GM19193 (cell line): ENCODE data around the gene SUCO.

Experiments
- POLR2A ChIP-seq: IDR thresholded peaks from 4 replicates; pipeline ENCODE4 v1.6.1; 2011; ENCODE audit not compliant: insufficient read depth, insufficient read length; ENCODE audit errors: extremely low read depth

Gene SUCO

DNA sequence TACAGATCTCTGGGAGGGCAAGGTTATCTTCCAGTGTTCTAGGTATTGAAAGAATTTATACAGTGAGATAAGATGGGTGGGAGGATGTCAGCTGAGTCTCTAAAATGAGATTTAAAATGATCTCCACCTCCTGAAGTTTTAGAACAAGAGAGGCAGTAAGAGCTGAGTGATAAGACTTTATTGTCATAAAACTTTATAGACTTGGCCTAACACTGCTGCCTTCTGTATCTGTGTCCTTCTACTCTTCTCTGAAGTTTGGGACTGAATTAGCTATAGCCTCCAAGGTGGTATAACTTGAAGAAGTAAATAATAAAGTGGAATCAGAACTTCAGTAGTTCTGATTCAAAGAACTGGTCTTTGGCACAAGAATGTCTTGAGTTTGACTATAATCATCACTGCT is 48.3 kb downstream of the SUCO start:
- no peak for TF ChIP-seq POLR2A

DNA sequence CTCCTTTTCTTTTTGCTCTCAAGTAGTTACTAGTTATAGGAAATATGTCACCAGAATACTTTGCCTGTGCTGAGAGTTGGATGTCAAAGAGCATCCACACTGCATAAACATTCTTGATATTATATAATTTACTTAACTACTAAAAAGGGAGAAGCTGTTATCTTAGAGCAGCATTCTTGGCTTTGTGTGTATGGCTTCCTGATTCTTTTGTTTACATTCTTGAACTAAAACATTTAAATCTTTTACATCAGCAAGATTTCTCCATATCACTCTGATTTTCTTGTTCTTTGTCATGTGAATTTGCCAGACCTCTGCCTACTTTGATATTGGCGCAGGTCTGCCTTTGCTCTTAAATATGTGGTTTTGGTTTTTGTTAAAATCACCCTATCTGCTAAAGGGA is 48.8 kb downstream of the SUCO start:
- no peak for TF ChIP-seq POLR2A

DNA sequence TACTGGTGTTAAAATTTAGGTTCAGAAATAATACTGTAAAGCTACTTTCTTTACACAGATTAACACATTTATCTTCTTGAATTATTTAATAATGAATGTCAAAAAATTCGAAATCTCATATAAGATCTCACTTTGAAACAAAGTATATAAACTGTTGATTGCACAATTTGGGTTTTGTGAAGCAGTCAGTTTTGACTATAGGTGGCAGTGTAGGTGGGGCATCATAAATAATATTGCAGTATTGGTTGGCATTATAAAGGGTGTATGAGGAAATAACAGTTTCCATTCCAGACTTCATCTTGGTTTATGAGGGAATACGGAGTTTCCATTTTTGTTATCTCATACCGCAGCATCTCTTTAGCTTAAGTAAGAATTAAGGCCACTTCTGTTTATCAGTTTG is 49.9 kb downstream of the SUCO start:
- TF ChIP-seq POLR2A, result no peak

DNA sequence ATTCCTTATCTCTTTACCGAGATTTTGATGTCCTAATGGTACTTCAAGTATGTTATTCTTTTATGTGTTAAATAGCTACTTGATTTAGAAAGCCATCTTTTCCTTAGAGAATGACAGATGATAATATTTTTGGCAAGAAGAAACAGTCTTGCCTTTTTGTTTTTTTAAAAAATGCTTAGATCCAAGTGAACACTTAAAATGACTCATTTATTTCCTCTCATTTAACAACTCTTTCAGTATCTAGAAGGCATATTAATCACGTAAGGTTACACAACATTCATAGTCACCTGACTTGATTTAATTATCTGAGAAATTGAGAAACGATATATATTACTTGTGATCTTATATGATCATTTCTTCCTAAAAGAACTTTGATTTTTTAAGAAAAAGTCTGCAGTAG is 52.4 kb downstream of the SUCO start:
- TF ChIP-seq POLR2A, result no peak

DNA sequence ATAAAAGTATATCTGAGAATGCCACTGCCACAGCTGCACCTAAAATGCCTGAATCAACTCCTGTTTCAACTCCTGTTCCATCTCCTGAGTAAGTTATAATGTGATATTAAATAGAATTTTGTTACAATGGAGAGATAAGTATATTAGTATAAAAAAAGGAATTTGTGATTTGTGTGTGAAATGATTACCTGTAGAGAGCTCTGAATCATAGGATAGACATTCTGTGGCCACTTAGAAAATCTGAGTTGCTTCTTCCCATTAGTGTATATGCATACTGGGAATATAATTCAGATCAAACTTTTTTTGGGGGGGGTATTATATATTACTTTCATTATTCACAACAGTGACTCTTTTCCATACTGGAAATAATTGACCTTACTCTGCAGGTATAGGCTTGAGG is 52.9 kb downstream of the SUCO start:
- TF ChIP-seq POLR2A, result no peak

DNA sequence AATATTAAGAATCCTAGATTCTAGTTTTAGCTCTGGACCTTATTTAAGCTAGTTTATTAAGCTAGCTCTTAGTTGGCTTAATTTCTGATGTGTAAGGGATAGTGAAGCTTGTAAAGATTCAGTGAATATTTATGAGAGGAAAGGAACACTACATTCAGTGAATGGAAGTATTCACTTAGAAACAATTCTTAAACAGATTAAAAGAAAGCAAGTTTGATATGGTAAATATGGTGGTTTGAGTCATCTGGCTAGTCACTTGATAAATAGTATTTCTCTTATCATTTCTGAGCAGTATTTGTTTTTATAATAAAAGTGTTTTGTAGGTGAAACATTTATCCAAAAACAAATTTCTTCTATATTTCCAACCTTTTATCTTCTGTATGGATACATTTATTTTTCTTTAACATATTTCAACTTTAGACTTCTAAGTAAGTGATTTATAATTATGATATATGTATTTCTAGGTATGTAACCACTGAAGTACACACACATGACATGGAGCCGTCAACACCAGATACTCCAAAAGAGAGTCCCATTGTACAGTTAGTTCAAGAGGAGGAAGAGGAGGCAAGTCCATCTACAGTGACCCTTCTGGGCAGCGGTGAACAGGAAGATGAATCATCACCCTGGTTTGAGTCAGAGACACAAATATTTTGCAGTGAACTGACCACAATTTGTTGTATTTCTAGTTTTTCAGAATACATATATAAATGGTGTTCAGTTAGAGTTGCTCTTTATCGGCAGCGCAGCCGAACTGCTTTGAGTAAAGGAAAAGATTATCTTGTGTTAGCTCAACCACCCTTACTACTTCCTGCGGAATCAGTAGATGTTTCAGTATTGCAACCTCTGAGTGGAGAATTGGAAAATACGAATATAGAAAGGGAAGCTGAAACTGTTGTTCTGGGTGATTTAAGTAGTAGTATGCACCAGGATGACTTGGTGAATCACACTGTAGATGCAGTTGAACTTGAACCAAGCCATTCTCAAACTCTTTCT is 55.6 kb downstream of the SUCO start:
- no peak for TF ChIP-seq POLR2A

DNA sequence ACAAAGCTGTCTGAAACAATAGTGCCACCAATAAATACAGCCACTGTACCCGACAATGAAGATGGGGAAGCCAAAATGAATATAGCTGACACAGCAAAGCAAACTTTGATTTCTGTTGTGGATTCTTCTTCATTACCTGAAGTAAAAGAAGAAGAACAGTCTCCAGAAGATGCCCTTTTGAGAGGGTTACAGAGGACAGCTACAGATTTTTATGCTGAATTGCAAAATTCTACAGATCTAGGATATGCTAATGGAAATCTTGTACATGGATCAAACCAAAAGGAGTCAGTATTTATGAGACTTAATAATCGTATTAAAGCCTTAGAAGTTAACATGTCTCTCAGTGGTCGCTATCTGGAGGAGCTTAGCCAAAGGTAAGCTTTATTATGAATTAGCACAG is 56.6 kb downstream of the SUCO start:
- TF ChIP-seq POLR2A, result no peak

DNA sequence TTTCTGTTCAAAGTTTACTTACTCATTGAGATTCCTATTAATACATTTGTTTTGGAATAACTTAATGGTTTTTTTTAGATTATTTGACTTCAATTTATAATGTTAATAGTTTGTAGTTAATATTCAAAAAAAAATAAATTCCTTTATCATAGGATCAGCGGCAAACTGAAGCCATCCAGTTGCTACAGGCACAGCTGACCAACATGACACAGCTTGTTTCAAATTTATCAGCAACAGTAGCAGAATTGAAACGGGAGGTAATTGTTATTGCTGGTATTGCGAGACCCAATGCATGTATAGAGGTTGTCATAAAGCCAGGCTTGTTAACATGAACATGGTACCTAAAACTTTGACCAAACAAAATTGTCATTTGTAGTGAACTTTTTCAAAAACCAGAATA is 67.0 kb downstream of the SUCO start:
- no peak for TF ChIP-seq POLR2A

DNA sequence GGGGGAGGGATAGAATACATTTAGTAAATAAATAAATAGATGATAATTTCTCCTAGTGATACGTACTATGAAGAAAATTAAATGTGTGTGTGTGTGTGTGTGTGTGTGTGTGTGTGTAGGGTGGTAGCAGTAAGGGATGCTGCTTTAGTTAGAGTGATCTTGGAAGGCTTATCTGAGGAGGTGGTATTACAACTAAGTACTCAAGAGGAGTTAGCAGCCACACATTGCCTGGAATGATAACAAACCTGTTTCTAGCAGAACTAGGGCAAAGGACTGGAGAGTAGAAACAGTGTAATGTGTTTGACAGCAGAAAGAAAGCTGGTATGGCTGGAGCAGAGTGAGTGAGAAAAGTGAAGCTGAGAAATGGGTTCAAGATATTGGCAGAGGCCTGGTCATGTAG is 67.7 kb downstream of the SUCO start:
- TF ChIP-seq POLR2A, result no peak

DNA sequence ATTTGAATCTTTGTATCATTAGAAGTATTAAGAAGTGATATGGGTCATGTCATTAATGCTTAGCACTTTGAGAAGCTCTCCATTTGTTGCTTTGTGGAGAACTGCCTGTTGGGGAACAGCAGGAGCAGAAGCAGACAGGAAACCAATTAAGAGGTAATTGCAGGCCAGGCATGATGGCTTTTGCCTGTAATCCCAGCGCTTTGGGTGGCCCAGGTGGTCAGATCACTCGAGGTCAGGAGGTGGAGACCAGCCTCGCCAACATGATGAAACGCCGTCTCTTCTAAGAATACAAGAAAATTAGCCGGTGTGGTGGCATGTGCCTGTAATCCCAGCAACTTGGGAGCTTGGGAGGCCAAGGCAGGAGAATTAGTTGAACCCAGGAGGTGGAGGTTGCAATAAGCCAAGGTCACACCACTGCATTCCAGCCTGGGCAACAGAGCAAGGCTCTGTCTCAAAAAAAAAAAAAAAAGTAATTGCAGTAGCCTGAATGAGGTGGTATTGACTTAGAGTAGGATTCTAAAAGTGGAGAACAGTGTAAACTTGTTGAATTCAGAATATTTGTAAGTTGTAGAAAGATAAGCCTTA is 68.2 kb downstream of the SUCO start:
- no peak for TF ChIP-seq POLR2A

DNA sequence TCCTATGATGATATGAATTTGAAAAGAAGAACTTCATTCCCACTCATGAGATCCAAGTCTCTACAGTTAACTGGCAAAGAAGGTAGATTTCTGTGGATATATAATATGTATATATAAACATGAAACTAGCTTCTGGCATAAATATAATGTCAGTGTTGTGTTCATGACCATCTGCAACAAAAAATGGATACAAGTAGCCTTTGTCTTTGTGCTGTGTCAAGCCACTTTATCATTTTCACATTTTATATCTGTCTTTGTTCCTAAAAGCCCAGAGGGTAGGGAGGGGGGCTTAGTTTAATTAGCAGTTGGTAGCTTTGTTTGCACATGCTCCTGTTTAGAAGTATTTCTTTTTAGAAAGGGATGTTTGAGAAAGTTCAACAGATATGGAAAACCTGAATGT is 69.8 kb downstream of the SUCO start:
- TF ChIP-seq POLR2A, result no peak

DNA sequence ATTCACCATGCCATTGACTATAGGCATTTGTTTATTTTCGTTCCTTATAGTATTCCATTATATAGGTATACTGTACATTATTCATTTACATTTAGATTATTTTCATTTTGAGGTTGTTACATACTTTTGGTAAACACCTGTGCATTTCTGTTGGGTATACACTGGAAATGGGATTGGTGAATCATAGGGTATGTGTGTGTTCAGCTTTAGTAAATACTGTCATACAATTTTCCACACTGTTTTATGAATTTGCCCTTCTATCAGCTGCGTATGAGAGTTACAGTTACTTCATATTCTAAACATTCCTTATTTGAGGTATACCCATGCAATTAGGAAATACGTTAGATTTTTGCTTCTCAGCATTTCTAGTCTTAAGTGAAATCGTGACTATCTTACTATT is 70.9 kb downstream of the SUCO start:
- no peak for TF ChIP-seq POLR2A

DNA sequence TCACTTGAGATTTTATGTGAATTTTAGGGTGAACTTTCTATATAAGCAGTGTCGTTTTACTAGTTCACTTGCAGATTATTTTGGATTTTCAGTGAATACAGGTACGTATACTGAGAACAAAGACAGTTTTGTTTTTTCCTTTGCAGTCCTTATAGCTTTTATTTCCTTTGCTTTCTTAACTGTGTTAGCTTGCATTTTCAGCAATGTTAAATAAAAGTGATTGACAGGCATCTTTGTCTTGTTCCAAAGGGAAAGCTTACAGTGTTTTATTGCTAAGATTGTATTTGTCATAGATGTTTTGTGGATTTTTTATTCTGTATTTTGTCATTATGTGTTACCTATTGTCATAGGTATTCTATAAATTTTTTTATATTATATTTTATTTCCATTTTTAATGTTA is 72.7 kb downstream of the SUCO start:
- TF ChIP-seq POLR2A, result no peak

DNA sequence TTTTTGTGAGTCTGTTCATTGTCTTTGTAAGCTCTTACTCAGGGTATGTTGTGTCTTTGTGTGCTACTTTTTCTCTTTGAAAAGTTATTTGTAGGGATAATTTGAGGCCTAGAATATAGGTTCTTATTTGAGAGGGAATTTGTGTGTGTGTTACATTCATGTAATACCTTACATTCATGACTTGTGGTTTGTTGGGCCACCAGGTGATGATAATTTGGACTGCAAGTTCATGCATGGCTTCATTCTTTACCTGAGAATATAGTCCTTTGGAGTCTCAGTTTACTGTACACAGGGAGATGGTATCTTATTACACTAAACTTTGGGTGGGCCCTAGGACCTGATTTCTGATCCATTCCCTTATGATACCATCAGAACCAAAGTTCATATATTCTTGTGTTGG is 74.2 kb downstream of the SUCO start:
- TF ChIP-seq POLR2A, result no peak

DNA sequence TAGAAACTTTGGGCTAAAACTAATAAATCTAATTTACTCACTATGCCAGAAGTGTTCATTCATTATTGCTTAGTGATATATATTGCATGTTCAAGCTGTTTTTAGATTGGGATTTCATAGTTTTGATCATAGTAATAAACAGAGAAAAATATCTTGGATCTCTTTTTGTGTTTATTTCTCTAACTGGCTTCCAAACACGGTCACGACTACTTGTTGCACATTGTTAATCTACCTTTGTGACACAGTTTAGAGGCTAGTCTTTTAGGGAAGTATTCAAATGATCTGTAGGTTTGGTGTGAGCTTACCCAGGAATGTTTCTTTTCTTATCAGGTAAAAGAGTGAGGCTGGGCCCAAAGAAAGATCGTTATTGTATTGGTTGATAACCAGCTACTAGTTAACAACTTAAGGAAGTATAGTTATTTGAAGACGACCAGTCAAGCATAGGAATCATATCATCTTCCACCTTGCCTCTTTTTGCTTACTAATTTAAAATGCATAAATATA is 75.2 kb downstream of the SUCO start:
- TF ChIP-seq POLR2A, result no peak

DNA sequence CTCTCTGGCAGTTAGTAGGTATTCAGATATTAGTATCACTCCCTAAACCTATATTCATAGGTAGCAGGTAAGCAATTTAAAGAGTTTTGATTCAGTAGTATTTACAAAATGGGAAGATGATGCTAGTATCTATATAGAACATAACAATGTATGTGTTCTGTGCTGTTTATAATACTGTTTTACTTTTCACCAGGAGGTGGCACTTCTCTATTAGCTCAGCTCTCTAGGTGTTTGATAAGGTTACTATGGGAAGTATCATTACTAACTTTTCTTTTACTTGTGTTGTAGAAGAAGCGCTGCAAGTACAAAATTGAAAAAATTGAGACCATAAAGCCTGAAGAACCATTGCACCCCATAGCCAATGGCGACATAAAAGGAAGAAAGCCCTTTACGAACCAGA is 76.6 kb downstream of the SUCO start:
- TF ChIP-seq POLR2A, result no peak
